H1 (cell line): ENCODE results near the gene DDX18. TPM values are rescaled to one million over a fixed set of nuclear protein-coding genes. Genes with fewer than 3 reads are reported as not detected.

Experiments
- CHD7 ChIP-seq: fragments of 300-600 bp; sonication (generic); IDR thresholded peaks from 2 replicates; pipeline ENCODE4 v1.7.1; 2012; ENCODE audit warnings: low read length, moderate library complexity, mild to moderate bottlenecking, inconsistent platforms; ENCODE audit not compliant: insufficient replicate concordance
- JUND ChIP-seq: IDR thresholded peaks from 2 replicates; pipeline ENCODE4 v1.6.1; 2011; ENCODE audit warnings: mild to moderate bottlenecking, improper control_type of control experiment, low read length
- KDM4A ChIP-seq: IDR thresholded peaks from one replicate; pipeline ENCODE4 v1.7.1; 2012; ENCODE audit warnings: low read depth, mild to moderate bottlenecking, moderate library complexity, low read length, inconsistent platforms; ENCODE audit not compliant: severe bottlenecking
- RAD21 ChIP-seq, 2 experiments: IDR thresholded peaks in 1 of 2; conservative IDR thresholded peaks in 1 of 2; 2 replicates each; pipeline ENCODE4 v1.6.1; 2011; ENCODE audit warnings: low read depth in 2 of 2, low read length in 2 of 2, improper control_type of control experiment in 1 of 2, inconsistent platforms in 1 of 2, mild to moderate bottlenecking in 1 of 2, moderate library complexity in 1 of 2
- SP2 ChIP-seq: IDR thresholded peaks from 2 replicates; pipeline ENCODE4 v1.6.1; 2012; ENCODE audit warnings: mild to moderate bottlenecking, low read length, inconsistent platforms
- TCF12 ChIP-seq: IDR thresholded peaks from 2 replicates; pipeline ENCODE4 v1.6.1; 2011; ENCODE audit warnings: low read depth, mild to moderate bottlenecking, low read length
- polyA plus RNA-seq, 7 experiments: library from polyadenylated mRNA; depleted of rRNA in 3 of 7; stranded (reverse) in 5 of 7; unstranded in 2 of 7; fragments of >200 nt in 5 of 7; fragments of 200-250 nt in 2 of 7; gene quantifications; 1 replicate in 5 of 7; 2 replicates in 1 of 7; 4 replicates in 1 of 7; pipeline versions ENCODE4 v1.2.1 to v1.2.3, GENCODE V29; 2011 to 2013; ENCODE audit warnings: missing spikeins in 2 of 7, mixed read lengths in 2 of 7
- total RNA-seq: library from RNA; stranded (reverse); fragmentation: NEBNext Ultra II Directional; extraction: Animal tissue kit (Norgen Biotek cat#: 25700); gene quantifications from 2 replicates; pipeline ENCODE4 v1.2.1, GENCODE V29; 2021

DDX18 gene
- total and polyA plus RNA-seq, 2 of the 8 experiments (the other 6 are each of a cell fraction or from before 2014, with no cell fraction given), result 31.3 to 119 TPM

DNA sequence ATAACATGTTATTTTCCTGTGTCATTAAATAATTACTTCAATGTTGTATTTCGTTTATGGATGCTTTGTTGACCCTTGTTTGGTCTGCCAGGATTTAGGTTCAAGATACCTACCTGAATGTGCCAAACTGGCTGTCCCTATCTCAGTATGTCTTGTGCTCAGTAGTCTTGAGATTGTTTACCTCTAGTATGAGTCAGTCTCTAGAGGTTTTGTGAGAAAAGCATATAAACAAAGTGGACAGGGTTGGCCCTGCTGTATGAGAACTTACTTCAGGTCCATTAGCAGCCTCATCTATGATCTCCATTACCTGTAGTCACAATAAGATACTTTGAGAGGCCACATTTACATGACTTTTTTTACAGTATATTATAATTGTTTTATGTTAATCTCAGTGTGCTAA, 17.8 kb downstream of the DDX18 start (continued):
- TF ChIP-seq CHD7, result no peak
- no peak for TF ChIP-seq TCF12
- TF ChIP-seq RAD21 (IDR thresholded peaks at IDR 0.05 in 1 of 2, conservative IDR thresholded peaks at IDR 0.05 in 1 of 2; ENCODE audit: low read depth in 2 of 2, low read length in 2 of 2), result no peak
- TF ChIP-seq SP2, result no peak
- no peak for TF ChIP-seq JUND
- TF ChIP-seq KDM4A, result no peak
